Occipital lobe (tissue), 2 donors: Measurements from ENCODE around the gene DNM3. TPM values are rescaled to one million over a fixed set of nuclear protein-coding genes. Genes with fewer than 3 reads are reported as not detected.

ENCODE experiments used
- DNase-seq: peaks from one replicate; lab custom pipeline; 2025; lab: John Stamatoyannopoulos, UW
- total RNA-seq: library from RNA; depleted of rRNA; stranded (reverse); fragments of >200 nt; gene quantifications from one replicate; pipeline ENCODE4 v1.2.3, GENCODE V29; 2014

Gene DNM3
- total RNA-seq, 1 donor from 2014 or later, result 115 TPM

DNA sequence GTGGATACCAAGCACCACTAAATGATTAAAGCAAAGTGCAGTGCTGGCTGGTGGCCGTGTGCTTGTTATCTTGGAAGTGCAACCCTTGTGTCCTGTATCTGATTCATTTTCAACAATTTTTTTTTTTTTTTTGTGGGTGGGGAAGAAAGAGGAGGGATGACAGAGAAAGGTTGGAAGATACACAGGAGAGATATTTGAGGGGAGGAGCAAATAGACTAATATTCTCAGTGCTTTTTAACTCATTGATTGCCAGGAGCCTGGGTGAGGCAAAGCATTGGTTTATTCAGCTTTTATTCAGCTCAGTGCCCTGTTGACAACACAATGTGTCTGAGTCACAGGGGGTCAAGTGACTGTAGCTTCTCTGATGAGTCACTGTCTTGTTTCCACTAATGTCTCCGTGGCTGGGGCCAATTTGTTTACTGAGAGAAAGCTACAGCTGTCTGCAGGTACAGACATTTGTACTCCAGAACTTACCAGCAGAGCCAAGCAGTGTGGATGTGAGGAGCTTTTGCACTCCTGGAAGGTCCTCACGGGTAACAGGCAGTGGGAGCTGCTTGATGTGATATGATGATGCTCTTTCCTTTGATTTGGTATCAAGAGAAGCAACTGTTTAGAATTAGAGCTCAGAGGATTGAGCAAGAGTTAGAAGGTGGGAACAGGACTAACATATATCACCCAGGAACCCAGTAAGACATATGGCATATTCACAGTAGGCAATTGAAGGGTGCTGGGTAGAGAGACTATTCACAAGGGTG lies 23.6 kb upstream of the DNM3 start:
- DNase-seq, result peak; percentile 15

DNA sequence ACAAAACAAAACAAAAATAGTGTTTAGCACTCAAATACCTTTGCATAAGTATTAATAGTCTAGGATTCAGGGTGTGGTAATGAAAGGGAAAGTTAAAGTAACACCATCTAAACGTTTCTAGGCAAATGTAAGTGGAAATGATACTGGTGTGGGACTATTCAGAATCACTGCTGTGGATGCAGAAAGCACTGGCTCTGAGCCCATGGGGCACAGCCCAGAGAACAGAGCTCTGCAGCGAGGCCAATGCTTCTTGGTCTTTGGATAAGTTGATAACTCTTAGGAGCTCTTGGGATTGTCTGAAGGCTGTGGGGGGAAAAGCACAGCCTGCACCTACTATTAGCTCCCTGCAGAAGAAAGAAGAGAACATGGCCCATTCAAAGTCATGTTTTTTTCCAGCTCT lies 21.4 kb upstream of the DNM3 start:
- no peak for DNase-seq

DNA sequence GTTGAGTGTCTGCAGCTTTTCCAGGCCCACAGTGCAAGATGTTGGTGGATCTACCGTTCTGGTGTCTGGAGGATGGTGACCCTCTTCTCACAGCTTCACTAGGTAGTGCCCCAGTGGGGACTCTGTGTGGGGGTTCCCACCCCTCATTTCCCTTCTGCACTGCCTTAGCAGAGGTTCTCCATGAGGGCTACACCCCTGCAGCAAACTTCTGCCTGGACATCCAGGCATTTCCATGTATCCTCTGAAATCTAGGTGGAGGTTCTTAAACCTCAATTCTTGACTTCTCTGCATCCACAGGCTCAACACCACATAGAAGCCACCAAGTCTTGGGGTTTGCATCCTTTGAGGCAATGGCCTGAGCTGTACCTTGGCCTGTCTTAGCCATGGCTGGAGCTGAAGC lies 14.3 kb upstream of the DNM3 start:
- no peak for DNase-seq

- no peak for DNase-seq
These were observed 12.5 kb upstream of the DNM3 start for GRCh38 chr1:171828794-171829193.

- no peak for DNase-seq
These were observed 8.0 kb upstream of the DNM3 start for GRCh38 chr1:171833091-171833825.

DNA sequence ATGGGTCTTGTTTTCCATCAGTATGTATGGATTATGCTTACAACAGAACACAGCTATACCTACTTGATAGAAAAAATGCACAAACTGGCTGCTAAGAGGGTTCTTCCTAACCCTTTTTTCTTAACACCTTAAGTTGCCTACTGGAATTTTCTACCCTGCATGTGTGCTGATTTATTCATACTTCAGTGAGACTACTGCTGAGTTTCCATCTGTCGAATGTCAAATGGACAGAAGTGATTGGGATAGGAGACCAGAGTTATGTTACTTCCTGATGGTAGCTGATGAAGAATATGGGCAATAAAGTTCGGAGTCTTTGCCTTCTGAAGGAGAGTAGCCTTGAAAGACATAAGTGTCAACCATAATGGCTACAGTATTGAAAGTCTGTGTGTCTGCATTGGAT lies 6.5 kb upstream of the DNM3 start:
- no peak for DNase-seq

- DNase-seq, result no peak
These were observed 5.4 kb upstream of the DNM3 start for GRCh38 chr1:171835891-171836290.

- DNase-seq, result peak; percentile 41
These were observed 848 bp downstream of the DNM3 start for GRCh38 chr1:171841931-171842761.

GRCh38 chr1:171844381-171844780 lies 3.1 kb downstream of the DNM3 start:
- DNase-seq, result no peak

- DNase-seq, result no peak
These were observed 4.7 kb downstream of the DNM3 start for GRCh38 chr1:171845998-171846397.

DNA sequence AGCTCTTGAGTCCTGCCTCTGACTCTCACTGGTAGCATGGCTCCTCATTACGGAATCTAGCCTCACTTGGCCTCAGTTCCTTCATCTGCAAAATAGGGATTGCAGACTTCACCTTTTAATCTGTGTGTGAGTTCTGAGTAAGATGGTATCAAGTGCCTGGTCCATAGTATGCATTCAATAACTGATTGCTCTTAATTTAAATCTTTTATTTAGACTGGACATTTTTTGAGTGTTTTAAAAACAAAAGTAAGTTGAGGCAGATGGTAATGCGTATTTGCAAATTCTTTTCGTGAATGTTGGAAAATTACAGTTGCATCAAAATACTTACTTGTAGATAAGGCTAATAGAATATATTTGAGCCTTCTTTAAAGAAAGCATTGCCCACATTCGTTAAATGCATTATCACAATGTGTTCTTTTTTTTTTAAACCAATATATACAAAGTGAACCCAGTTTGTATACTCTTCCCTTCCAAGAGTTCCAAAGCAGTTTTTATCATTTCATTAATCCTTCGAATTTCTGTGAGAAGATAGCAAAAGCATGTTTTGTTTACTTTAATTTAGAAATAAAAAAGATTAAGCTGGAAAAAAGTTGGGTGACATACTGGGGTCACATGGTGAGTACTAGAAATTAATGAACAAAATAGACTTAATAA lies 8.1 kb downstream of the DNM3 start:
- no peak for DNase-seq

DNA sequence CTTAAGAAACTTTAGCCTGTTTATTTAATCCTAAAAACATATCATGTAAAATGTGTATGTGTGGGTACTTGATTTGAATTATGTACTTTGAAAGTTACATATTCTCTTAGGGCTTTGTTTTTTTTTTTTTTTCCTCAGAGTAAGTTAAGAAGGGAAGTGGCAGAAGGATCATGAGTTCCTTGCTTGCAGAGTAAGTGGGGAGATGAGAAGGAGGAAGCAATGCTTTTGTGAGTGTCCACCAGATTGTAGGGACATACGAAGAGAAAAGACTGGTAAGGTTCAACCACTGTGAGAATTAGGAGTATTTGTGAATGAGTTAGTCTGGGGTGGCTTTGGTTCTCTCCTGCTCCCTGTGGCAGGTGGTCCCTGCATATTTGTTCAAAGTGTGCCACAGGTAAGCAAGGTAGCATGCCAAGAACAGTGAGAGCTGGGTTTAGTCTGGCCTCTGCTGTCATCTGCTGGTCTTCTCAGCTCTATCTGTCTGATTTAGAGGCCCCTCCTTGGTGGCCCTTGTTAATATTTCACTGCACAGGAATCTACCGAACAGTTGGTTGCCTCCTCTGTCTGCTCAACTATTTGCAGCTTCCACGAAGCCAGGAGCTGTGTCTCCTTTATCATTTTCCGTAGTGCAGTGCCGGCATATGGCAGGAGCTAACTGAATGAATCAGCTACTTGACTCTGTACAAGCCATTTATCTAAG lies 9.5 kb downstream of the DNM3 start:
- DNase-seq, result no peak

DNA sequence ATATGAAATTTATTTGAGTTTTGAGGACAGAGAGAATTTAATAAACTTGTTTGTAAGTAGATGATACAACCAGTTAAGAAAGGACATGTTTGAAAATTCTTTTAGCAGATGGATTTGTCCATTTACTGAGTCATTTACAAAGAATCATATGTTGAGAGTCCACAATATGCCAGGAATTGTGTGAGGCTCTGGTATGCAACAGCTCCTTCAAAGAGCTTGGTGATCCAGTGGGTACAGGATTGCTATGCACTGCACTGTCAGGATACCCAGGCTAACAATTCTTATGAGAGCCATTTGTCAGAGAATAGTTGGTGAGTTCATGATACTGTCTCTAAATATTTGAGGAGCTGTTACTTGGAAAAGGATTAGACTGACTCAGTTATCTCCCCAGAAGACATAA lies 11.0 kb downstream of the DNM3 start:
- no peak for DNase-seq

DNA sequence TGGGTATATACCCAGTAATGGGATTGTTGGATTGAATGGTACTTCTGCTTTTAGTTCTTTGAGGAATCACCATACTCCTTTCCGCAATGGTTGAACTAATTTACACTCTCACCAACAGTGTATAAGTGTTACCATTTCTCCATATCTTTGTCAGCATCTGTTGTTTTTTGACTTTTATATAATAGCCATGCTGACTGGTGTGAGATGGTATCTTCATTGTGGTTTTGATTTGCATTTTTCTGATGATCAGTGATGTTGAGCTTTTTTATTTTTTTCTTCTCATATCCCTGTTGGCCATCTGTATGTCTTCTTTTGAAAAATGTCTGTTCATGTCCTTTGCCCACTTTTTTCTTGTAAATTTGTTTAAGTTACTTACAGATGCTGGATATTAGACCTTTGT lies 14.1 kb downstream of the DNM3 start:
- no peak for DNase-seq

DNA sequence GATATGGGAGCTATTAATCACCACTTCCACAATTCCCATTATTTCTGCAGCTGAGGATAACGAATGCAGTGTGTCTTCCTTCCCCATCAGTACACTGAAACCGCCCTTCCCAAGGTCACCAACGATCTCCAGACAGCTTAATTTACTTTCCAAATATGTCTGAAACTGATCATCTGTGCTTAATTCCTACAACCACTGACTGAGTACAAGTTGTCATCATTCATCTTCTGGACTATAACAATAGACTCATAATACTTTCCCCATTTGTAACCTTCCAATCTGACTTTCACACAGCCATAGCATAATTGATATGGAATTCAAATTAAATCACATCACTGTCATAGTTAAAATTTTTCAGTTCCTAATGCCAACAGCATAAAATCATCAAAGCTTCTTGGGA lies 17.4 kb downstream of the DNM3 start:
- DNase-seq, result no peak

DNA sequence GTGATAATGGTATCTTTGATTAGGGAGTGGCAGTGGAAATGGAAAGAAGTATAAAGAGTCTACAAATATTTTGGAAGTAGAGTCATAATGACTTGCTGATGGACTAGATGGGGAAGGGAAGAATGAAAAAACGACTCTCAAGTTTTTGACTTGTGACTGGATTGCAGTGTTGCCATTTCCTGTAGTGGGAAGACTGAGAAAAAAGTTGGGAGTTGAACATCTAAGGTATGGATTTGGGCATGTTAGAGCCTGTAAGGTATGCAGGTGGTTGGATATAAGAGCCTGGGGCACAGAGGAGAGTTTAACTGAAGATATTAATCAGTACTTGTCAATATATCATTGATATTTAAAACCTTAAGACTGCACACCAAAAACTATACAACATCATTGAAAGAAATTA lies 19.4 kb downstream of the DNM3 start:
- no peak for DNase-seq

DNA sequence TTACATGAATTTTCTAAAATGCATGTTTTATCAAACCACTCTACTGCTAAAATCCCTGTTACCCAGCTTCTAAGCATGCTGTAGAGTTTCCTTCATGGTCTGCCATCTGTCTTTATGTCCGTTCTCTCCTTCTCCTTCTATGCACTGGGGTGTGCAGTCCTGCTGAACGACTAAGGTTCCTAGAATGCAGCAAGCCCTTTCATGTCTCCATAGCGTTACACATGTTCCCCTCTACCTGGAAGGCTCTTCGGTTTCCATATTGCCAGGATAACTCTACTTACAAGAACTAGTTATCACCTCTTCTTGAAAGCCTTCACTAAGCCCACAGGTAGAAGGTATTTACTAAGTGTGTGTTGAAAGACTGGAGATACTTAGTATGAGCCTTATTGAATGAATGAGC lies 22.2 kb downstream of the DNM3 start:
- DNase-seq, result no peak

DNA sequence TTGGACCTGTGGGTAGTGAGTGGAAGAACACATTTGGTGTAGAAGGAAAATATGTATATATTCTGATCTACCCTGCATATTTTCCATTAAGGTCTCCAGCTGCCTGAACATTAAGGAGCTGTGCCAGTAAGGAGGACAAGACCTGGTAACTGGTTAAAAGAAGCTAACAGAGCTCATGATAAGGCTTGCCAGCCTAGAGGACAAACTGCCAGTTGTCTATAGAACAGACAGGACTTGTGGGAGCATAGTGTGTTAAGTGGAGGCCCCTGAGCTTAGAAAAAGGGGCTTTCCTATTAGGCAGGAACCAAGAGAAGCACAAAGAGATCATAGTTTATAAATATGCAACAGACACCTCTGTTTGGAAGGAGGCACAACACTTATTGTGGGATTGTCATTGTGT lies 23.0 kb downstream of the DNM3 start:
- DNase-seq, result no peak

DNA sequence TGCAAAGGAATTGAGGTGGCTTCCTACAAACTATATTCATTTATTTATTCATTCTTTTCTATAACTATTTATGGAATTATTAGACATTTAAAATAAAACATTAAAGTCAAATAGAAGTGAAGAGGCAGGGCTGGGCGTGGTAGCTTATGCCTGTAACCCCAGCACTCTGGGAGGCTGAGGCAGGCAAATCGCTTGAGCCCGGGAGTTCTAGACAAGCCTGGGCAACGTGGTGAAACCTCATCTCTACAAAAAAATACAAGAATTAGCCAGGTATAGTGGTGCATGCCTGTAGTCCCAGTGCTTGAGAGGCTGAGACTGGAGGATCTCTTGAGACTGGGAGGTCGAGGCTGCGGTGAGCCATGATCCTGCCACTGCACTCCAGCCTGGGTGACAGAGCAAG lies 23.8 kb downstream of the DNM3 start:
- DNase-seq, result no peak

DNA sequence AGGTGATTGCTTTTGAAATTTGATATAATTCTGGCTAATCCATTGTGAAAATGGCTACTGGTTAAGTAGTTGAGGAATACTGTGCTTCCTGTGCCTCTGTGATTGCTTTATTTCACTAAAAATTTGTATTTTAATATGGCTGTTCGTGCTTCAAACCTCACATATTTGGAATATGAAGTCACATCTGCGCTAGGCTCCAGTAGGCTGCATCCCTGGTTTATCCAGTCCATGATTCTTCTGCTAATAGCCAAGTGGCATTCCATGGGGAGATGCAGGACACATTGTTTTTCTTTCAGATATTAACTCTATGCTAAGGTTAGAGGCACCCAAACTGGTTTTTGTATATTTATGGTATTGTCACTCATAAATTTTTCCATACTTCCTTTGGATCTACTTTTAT lies 25.9 kb downstream of the DNM3 start:
- no peak for DNase-seq

GRCh38 chr1:171868217-171868803 lies 27.0 kb downstream of the DNM3 start:
- no peak for DNase-seq
